Activated T-helper 1 cell treated with anti-CD3 and anti-CD28 coated beads, Interleukin-2, amount 50 U/mL, for 16 hours (primary cell): ENCODE data around the gene PLEKHG7.

Experiments used
- DNase-seq, 2 donors: peaks; one replicate each; pipeline ENCODE4 v3.0.0-alpha.2; 2020; ENCODE audit warnings: low read depth in 1 of 2, low spot score in 1 of 2

The PLEKHG7 gene

GRCh38 chr12:92794814-92795213, 92.0 kb downstream of the PLEKHG7 start:
- no peak for DNase-seq

GRCh38 chr12:92796650-92797049, 93.9 kb downstream of the PLEKHG7 start:
- DNase-seq: no peak

- DNase-seq: no peak
These were observed 100.1 kb downstream of the PLEKHG7 start for GRCh38 chr12:92802906-92803305.

- DNase-seq: no peak
These were observed 101.1 kb downstream of the PLEKHG7 start for GRCh38 chr12:92803903-92804302.

GRCh38 chr12:92810370-92810769, 107.6 kb downstream of the PLEKHG7 start:
- no peak for DNase-seq

GRCh38 chr12:92814584-92814983, 111.8 kb downstream of the PLEKHG7 start:
- DNase-seq: no peak

- no peak for DNase-seq
These were observed 118.4 kb downstream of the PLEKHG7 start for GRCh38 chr12:92821142-92821541.
